ENCODE data around the gene ATP2A3. TPM values are rescaled to one million over a fixed set of nuclear protein-coding genes. Genes with fewer than 3 reads are reported as not detected.
A peak's percentile ranks its signal among the peaks of the same experiment; 100 is the strongest.

The ATP2A3 gene
- total and polyA plus RNA-seq, 12 donors: 1.3 to 29.1 (median 15.9) TPM

- DNase-seq: no peak
- H3K4me3 ChIP-seq: no peak overlapping the region
- intact Hi-C loops (cut with DNase I): loop anchor here in 1 of 2 donors (5.0 kb wide), 1 partner anchor 94 kb away; no protein-coding TSS in a partner anchor
- H3K27ac ChIP-seq: no peak overlapping the region
- H3K4me1 ChIP-seq (replicated peaks in 1 of 2): peaks cover 0 to 8% of the 10 kb centered on the region in 2 donors
- 82 to 93% (median 89%) methylated on average over 6 to 12 of the region's 12 CpGs for WGBS, 4 donors
- TF ChIP-seq, protein P1, sequence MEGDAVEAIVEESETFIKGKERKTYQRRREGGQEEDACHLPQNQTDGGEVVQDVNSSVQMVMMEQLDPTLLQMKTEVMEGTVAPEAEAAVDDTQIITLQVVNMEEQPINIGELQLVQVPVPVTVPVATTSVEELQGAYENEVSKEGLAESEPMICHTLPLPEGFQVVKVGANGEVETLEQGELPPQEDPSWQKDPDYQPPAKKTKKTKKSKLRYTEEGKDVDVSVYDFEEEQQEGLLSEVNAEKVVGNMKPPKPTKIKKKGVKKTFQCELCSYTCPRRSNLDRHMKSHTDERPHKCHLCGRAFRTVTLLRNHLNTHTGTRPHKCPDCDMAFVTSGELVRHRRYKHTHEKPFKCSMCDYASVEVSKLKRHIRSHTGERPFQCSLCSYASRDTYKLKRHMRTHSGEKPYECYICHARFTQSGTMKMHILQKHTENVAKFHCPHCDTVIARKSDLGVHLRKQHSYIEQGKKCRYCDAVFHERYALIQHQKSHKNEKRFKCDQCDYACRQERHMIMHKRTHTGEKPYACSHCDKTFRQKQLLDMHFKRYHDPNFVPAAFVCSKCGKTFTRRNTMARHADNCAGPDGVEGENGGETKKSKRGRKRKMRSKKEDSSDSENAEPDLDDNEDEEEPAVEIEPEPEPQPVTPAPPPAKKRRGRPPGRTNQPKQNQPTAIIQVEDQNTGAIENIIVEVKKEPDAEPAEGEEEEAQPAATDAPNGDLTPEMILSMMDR (IDR thresholded peaks at IDR 0.05): no peak
- TF ChIP-seq POLR2A (IDR thresholded peaks at IDR 0.05): no peak
- H3K9me3 ChIP-seq (replicated peaks in 1 of 3): no peaks in the 10 kb centered on the region
- H3K27me3 ChIP-seq: no peaks in the 10 kb centered on the region
- peaks cover 0 to 52% of the 10 kb centered on the region in 2 donors for H3K36me3 ChIP-seq (replicated peaks in 1 of 2)
These were observed 41.9 kb upstream of the ATP2A3 start for GRCh38 chr17:4006165-4006589.

DNA sequence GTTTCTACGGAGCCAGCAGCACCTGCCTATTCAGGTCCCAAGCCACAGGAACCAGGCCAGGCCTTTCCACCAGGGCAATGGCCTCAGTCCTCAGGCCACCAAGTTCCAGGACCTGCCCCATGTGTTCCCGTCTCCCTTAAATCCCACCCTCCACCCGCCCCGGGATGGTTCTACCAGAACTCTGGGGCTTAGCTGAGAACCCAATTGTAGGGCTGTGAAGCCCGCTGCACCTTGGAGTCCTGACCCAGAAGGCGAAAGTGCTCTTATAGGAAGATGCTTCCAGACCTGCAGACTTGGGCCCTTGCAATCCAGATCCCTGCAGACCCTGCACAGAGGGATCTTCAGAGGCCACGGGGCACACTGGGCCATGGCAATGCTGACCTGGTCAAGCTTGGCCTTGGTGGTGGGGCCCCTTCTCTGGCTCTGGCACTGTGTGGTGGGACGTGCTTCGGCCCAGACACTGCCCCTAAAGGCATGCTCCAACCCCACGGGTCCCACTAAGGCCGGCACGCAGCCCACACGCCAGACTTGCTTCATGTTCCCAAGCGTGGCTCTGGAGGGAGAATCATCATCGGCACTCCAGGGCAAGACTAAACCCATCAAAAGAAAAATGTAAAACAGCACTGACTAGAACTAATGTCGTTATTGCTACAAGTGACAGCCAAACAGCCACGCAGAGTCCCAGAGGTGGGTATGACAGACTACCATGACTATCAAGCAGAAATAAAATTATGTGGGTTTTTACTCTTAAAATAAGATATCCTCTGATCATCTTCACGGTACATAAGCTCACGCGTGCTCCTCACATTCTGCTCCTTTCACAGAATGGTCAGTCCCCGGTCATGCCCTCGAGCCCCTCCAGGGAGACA lies 41.3 kb upstream of the ATP2A3 start:
- H3K27me3 ChIP-seq: no peaks in the 10 kb centered on the region
- TF ChIP-seq, protein P1 (IDR thresholded peaks at IDR 0.05): no peak
- no peak for TF ChIP-seq POLR2A (IDR thresholded peaks at IDR 0.05)
- intact Hi-C loops (cut with DNase I): loop anchor here (2.0 to 5.0 kb wide), 2 partner anchors 71 to 93 kb away; no protein-coding TSS in a partner anchor
- H3K4me3 ChIP-seq: no peak overlapping the region
- no peak for DNase-seq
- peaks cover 0 to 8% of the 10 kb centered on the region in 2 donors for H3K4me1 ChIP-seq (replicated peaks in 1 of 2)
- WGBS, 4 donors: 87 to 91% (median 90%) methylated on average over 11 to 22 of the region's 22 CpGs
- H3K36me3 ChIP-seq (replicated peaks in 1 of 2): peaks cover 0 to 52% of the 10 kb centered on the region in 2 donors
- no peak overlapping the region for H3K27ac ChIP-seq
- no peaks in the 10 kb centered on the region for H3K9me3 ChIP-seq (replicated peaks in 1 of 3)

DNA sequence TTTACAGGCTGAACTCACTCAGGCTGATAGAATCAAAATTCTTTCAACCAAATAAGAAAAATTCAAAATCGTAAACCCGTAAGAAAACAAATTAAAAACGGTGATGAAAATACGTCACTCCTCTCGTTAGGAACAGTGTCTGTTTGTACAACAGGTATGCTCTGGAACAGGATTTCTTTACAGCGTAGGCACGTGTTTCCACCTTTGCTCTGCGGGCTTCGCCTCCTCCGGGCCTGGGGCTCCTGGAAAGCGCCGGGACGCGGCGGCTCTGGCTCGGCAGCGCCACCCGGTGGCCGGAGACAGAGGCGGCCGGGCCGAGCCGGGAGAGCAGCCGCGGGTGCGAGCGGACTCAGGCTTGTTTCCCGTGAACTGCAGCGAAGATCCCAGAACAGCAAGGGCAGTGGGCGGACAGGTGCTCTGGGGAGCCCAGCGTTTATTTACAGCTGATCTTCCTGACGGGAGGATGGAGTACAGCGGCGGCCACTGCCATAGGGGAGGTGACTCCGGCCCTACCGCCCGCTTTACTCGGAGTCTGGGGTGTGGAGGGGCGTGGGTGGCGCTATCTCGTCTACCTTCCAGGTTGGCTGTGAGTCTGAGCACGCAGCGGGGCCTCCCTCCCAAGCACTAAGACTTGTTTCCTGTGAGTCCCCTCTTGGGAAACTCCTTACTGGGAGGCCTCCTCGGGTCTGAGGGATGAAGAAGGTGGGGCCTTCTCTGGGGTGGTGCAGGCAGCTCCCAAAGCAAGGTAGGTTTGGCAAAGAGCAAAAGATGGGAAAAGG lies 40.5 kb upstream of the ATP2A3 start:
- no peak for TF ChIP-seq POLR2A (IDR thresholded peaks at IDR 0.05)
- TF ChIP-seq, protein P1 (IDR thresholded peaks at IDR 0.05): peak; percentile 78 to 94 (median 88)
- peaks cover 3% of the 10 kb centered on the region for H3K27me3 ChIP-seq
- peaks cover 0 to 46% of the 10 kb centered on the region in 2 donors for H3K36me3 ChIP-seq (replicated peaks in 1 of 2)
- H3K27ac ChIP-seq: no peak overlapping the region
- DNase-seq: peak in 3 of 7 donors; percentile 55 to 62 (median 59)
- intact Hi-C loops (cut with DNase I): loop anchor here (2.0 to 5.0 kb wide), 3 partner anchors 70 to 92 kb away; partner anchors contain the start of gene P2RX1 (in 1 of the 2)
- H3K4me1 ChIP-seq (replicated peaks in 1 of 2): peaks cover 0 to 8% of the 10 kb centered on the region in 2 donors
- no peak overlapping the region for H3K4me3 ChIP-seq
- no peaks in the 10 kb centered on the region for H3K9me3 ChIP-seq (replicated peaks in 1 of 3)
- WGBS, 4 donors: 36 to 47% (median 42%) methylated on average over 23 to 44 of the region's 44 CpGs

Measured in adrenal gland (tissue), 12 donors.